ENCODE measurements around the gene FRMD4A.
"Not testable (repeated sequence)": the region's sequence is repeated elsewhere in the genome, so short reads cannot be mapped to it uniquely, and the experiment has no call there.

FRMD4A gene

GRCh38 chr10:14056610-14057332 lies 274.0 kb downstream of the FRMD4A start:
- DNase-seq (ENCODE audit: low spot score), result peak; percentile 81

- no peak for DNase-seq (ENCODE audit: low spot score)
Observed at GRCh38 chr10:14052931-14053330, 277.8 kb downstream of the FRMD4A start.

GRCh38 chr10:14050598-14050997 lies 280.1 kb downstream of the FRMD4A start:
- DNase-seq (ENCODE audit: low spot score), result no peak

GRCh38 chr10:14048930-14049613 lies 281.7 kb downstream of the FRMD4A start:
- no peak for DNase-seq (ENCODE audit: low spot score)

- DNase-seq (ENCODE audit: low spot score), result no peak
Observed at GRCh38 chr10:14047431-14047830, 283.3 kb downstream of the FRMD4A start.

- DNase-seq (ENCODE audit: low spot score), result not testable (repeated sequence)
Observed at GRCh38 chr10:14042051-14042450, 288.7 kb downstream of the FRMD4A start.

GRCh38 chr10:14040787-14041631 lies 289.7 kb downstream of the FRMD4A start:
- DNase-seq (ENCODE audit: low spot score), result no peak

GRCh38 chr10:14039968-14040668 lies 290.6 kb downstream of the FRMD4A start:
- peak; percentile 76 for DNase-seq (ENCODE audit: low spot score)

- no peak for DNase-seq (ENCODE audit: low spot score)
Observed at GRCh38 chr10:14036233-14036632, 294.5 kb downstream of the FRMD4A start.

GRCh38 chr10:14035506-14035905 lies 295.2 kb downstream of the FRMD4A start:
- no peak for DNase-seq (ENCODE audit: low spot score)

- peak; percentile 47 for DNase-seq (ENCODE audit: low spot score)
Observed at GRCh38 chr10:14032406-14032998, 298.2 kb downstream of the FRMD4A start.

GRCh38 chr10:14026325-14026724 lies 304.4 kb downstream of the FRMD4A start:
- no peak for DNase-seq (ENCODE audit: low spot score)

- DNase-seq (ENCODE audit: low spot score), result no peak
Observed at GRCh38 chr10:14025283-14026189, 305.2 kb downstream of the FRMD4A start.

GRCh38 chr10:14024329-14025202 lies 306.2 kb downstream of the FRMD4A start:
- DNase-seq (ENCODE audit: low spot score), result no peak

- no peak for DNase-seq (ENCODE audit: low spot score)
Observed at GRCh38 chr10:14023673-14024328, 306.9 kb downstream of the FRMD4A start.

GRCh38 chr10:14022954-14023672 lies 307.6 kb downstream of the FRMD4A start:
- no peak for DNase-seq (ENCODE audit: low spot score)

GRCh38 chr10:14022052-14022451 lies 308.7 kb downstream of the FRMD4A start:
- no peak for DNase-seq (ENCODE audit: low spot score)

GRCh38 chr10:14020037-14020664 lies 310.6 kb downstream of the FRMD4A start:
- DNase-seq (ENCODE audit: low spot score), result no peak

Measured in AG20443 (cell line).